IMR-90 (cell line): ENCODE data around the gene TWIST2.

Experiments
- CTCF ChIP-seq: conservative IDR thresholded peaks from 2 replicates; pipeline ENCODE4 v1.5.1; 2012; ENCODE audit warnings: mild to moderate bottlenecking, low read depth, low read length, improper control_type of control experiment
- MAFK ChIP-seq: IDR thresholded peaks from 2 replicates; pipeline ENCODE4 v1.6.1; 2012; ENCODE audit warnings: low read depth, low read length, improper control_type of control experiment
- POLR2A ChIP-seq: IDR thresholded peaks from 2 replicates; pipeline ENCODE4 v1.6.1; 2012; ENCODE audit warnings: mild to moderate bottlenecking, low read depth, low read length
- SMC3 ChIP-seq: fragments of 150-350 bp; IDR thresholded peaks from 2 replicates; pipeline ENCODE4 v1.6.1; 2016; ENCODE audit warnings: low read depth, mild to moderate bottlenecking, antibody characterized with exemption, low read length, moderate library complexity
- USF2 ChIP-seq: fragments of 150-350 bp; IDR thresholded peaks from 2 replicates; pipeline ENCODE4 v1.6.1; 2017; ENCODE audit warnings: mild to moderate bottlenecking, antibody characterized with exemption, low read length, low read depth

DNA sequence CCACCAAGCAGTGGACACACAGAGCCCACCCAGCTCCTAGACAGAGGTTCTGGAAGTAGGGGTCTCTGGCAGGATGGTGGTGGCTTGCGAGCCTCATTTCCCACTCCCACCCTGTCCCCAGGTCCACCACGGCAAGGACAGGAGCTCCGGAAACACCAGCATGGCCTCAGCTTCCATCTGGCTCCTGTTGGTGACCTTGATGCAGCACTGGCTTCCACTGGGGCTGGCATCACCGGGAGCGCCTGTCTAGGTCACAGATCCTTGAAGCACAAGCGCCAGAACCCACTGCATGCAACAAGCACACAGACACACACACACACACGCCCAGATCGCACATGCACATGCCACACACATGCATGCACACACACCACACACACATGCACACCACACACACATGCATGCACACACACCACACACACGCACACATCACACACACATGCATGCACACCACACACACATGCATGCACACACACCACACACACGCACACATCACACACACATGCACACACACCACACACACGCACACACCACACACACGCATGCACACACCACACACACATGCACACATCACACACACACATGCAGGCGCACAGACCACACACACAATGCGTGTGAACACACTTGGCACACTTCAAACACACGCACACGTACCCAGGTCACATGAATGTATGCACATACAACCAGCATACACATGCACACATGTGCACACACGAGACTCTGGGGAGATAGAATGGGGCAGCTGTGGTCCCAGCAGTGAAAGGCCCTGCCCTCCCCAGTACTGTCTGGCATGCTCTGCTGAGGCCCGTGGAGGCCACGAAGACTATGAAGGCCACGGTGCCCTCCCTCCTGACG is 63.7 kb downstream of the TWIST2 start:
- no peak for TF ChIP-seq CTCF
- no peak for TF ChIP-seq POLR2A
- TF ChIP-seq MAFK, result no peak
- no peak for TF ChIP-seq USF2
- no peak for TF ChIP-seq SMC3
